Measurements from ENCODE around the gene ECM2. TPM values are rescaled to one million over a fixed set of nuclear protein-coding genes. Genes with fewer than 3 reads are reported as not detected.

The ECM2 gene
- total RNA-seq, 3 donors from 2014 or later, result 1.0 to 5.0 (median 1.9) TPM

GRCh38 chr9:92496396-92497176 is 39.2 kb downstream of the ECM2 start:
- no peak for ATAC-seq
- DNase-seq, result no peak

DNA sequence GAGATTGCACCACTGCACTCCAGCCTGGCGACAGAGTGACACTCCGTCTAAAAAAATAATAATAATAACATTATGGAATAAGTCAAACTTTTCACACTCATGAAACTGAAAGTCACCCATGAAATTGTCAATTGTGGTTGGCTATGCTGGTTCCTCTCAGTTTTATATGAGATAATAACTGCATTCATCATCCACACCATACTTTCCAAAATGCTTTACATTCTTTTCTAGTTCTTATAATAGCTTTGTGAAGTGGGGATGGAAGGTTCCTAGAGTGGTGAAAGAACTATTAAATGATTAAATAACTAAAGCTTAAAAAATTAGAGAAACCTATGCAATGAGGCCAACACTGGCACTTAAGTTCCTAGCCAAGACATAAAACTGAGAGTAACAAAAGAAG is 40.9 kb downstream of the ECM2 start:
- intact Hi-C loops (cut with DNase I, micrococcal nuclease), result no loop called here
- no peak for ATAC-seq
- no peaks in the 10 kb centered on the region for H3K4me1 ChIP-seq (ENCODE audit: low read depth)
- H3K9me3 ChIP-seq, result no peaks in the 10 kb centered on the region
- H3K4me3 ChIP-seq, result no peak overlapping the region
- DNase-seq, result no peak
- H3K36me3 ChIP-seq (ENCODE audit: low read depth), result no peaks in the 10 kb centered on the region
- no peak for TF ChIP-seq CTCF (IDR thresholded peaks at IDR 0.05)

More at GRCh38 chr9:92496396-92497176, 39.2 kb downstream of the ECM2 start:
- intact Hi-C loops (cut with DNase I, micrococcal nuclease), result no loop called here
- TF ChIP-seq CTCF (IDR thresholded peaks at IDR 0.05), result no peak
- H3K4me1 ChIP-seq (ENCODE audit: low read depth), result no peaks in the 10 kb centered on the region
- no peaks in the 10 kb centered on the region for H3K9me3 ChIP-seq
- H3K36me3 ChIP-seq (ENCODE audit: low read depth), result no peaks in the 10 kb centered on the region
- H3K4me3 ChIP-seq, result no peak overlapping the region

DNA sequence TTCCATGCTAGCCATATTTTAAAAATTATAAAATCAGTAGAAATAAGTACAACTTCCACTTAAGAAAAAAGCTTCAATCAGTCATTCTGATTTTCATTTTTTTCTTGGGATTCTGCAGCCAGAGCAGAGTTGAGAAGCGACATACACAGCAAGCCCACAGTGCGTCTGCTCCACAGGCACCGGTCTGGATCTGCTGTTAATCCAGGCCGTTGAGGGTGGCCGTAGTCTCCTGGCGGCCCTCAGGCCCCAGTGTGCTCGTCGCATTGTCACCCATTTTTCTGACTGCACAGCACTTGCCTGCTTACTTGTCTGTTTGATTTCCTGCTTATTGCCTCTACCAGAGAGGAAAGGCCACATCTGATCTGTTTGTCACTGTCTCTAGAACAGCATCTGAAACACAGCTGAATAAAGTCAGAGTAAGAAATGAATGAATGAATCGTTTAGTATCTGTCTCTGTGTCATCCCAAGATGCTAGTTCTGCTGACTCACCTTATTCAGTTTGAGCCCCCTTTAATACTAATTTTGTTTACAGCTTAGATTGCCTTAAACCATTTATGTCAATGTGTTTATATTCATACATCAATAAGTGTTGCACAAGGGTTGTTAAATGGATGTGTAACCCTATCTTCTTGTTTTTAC is 41.9 kb downstream of the ECM2 start:
- H3K9me3 ChIP-seq, result no peaks in the 10 kb centered on the region
- intact Hi-C loops (cut with DNase I, micrococcal nuclease), result no loop called here
- ATAC-seq (no peak), DNase-seq (no peak)
- H3K36me3 ChIP-seq (ENCODE audit: low read depth), result no peaks in the 10 kb centered on the region
- no peaks in the 10 kb centered on the region for H3K4me1 ChIP-seq (ENCODE audit: low read depth)
- no peak overlapping the region for H3K4me3 ChIP-seq
- TF ChIP-seq CTCF (IDR thresholded peaks at IDR 0.05), result no peak

DNA sequence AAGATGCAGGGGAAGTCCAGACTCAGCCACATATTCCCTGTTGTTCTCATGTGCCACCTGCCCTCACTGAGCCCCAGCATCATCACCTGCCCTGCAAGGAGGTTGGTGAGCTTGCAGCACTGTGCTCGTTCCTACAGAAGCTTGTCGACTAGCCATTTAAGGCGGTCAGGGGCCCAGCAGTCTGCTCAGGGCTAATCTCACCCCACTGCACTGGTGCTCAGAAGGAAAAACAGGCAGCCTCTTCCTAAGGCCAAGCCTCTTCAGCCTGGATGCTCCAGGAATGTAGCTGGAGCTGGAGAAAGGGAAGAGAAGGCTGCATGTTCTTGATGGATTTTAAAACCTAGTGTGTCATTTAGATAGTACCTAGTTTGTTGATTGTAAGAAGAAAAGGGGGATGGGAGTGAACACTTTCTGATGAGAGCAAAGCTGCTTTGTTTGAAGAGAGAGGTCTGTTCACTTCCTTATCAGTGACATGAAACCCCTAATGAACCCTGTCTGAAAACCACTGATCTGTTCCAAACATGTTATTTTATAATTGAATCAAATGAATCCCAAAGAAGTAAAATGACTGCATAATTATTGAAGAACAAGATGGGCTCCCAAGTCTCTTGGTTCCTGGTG is 42.9 kb downstream of the ECM2 start:
- H3K36me3 ChIP-seq (ENCODE audit: low read depth), result no peaks in the 10 kb centered on the region
- H3K9me3 ChIP-seq, result no peaks in the 10 kb centered on the region
- H3K4me1 ChIP-seq (ENCODE audit: low read depth), result no peaks in the 10 kb centered on the region
- intact Hi-C loops (cut with DNase I, micrococcal nuclease), result no loop called here
- no peak overlapping the region for H3K4me3 ChIP-seq
- TF ChIP-seq CTCF (IDR thresholded peaks at IDR 0.05), result no peak
- DNase-seq (no peak), ATAC-seq (no peak)

DNA sequence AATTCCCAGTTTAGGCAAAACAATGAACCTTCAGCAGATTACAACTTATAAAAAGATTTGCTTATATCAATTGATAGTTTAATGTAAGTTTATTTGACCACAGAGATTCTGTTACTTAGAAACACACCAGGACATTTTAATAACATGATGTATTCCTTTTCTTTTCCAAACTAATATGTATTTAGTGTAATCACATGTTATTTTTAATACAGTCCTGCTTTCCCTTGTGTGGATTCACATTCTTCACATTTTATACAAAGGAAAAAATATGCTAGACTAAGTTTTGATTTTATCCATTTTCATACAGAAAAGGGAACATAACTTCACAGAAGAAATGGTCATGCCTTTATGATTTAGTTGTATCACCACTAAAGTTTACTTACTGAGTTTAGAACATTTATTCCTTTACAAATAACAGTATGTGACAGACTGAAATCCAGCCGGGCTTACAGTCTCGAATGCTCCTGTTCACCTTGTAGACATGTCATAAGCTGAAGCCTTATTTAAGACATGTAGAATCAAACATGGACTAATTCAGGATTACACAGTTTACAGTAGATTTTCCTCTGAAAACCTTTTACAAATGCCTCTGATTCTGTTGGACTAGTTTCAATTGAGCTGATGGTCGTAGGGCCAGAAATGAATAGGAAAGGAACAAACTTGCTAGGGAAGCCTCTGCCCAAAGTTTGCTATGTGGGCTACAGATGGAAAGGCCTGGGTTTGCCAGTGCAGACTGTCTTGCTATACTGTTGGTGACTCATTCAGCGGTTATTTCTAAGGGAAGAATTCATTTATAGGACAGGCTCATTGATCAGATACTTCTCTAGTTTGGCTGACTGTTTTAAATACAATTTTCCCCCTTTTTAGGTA is 46.9 kb downstream of the ECM2 start:
- no peak for DNase-seq
- TF ChIP-seq CTCF (IDR thresholded peaks at IDR 0.05), result no peak
- H3K4me1 ChIP-seq (ENCODE audit: low read depth), result no peaks in the 10 kb centered on the region
- no peaks in the 10 kb centered on the region for H3K9me3 ChIP-seq
- no peaks in the 10 kb centered on the region for H3K36me3 ChIP-seq (ENCODE audit: low read depth)
- no peak for ATAC-seq
- no peak overlapping the region for H3K4me3 ChIP-seq
- intact Hi-C loops (cut with DNase I, micrococcal nuclease), result no loop called here
